Stimulated activated CD8-positive, alpha-beta memory T cell treated with anti-CD3 and anti-CD28 coated beads, Interleukin-7, amount 100 ng/mL, for 24 hours (primary cell): ENCODE data around the gene PRKAR2B.
A peak's percentile ranks its signal among the peaks of the same experiment; 100 is the strongest.

ENCODE experiments used
- DNase-seq: peaks from one replicate; pipeline ENCODE4 v3.0.0-alpha.2; 2020; ENCODE audit warnings: low read depth

PRKAR2B gene

GRCh38 chr7:107158028-107158427 lies 113.5 kb downstream of the PRKAR2B start:
- no peak for DNase-seq

GRCh38 chr7:107160389-107160788 lies 115.9 kb downstream of the PRKAR2B start:
- DNase-seq: no peak

GRCh38 chr7:107161415-107161814 lies 116.9 kb downstream of the PRKAR2B start:
- DNase-seq: no peak

GRCh38 chr7:107162475-107162874 lies 118.0 kb downstream of the PRKAR2B start:
- DNase-seq: no peak

GRCh38 chr7:107164092-107164491 lies 119.6 kb downstream of the PRKAR2B start:
- no peak for DNase-seq

- DNase-seq: no peak
These were observed 120.8 kb downstream of the PRKAR2B start for GRCh38 chr7:107165341-107165740.

- no peak for DNase-seq
These were observed 122.4 kb downstream of the PRKAR2B start for GRCh38 chr7:107166736-107167426.

GRCh38 chr7:107167483-107168232 lies 123.2 kb downstream of the PRKAR2B start:
- no peak for DNase-seq

- DNase-seq: peak; percentile 94
These were observed 124.0 kb downstream of the PRKAR2B start, which contains the start of gene HBP1 for GRCh38 chr7:107168233-107169119. Gene HBP1, plus strand, starts transcription at chr7:107169003. Its CDS starts 10,891 bp downstream, at chr7:107179894.

- peak; percentile 78 for DNase-seq
These were observed 124.9 kb downstream of the PRKAR2B start for GRCh38 chr7:107169120-107170050.

GRCh38 chr7:107170051-107170915 lies 125.8 kb downstream of the PRKAR2B start:
- DNase-seq: no peak

- DNase-seq: no peak
These were observed 127.0 kb downstream of the PRKAR2B start for GRCh38 chr7:107171496-107171895.

- DNase-seq: no peak
These were observed 127.9 kb downstream of the PRKAR2B start for GRCh38 chr7:107172276-107173032.

GRCh38 chr7:107173191-107173590 lies 128.7 kb downstream of the PRKAR2B start:
- no peak for DNase-seq

- DNase-seq: no peak
These were observed 129.3 kb downstream of the PRKAR2B start for GRCh38 chr7:107173691-107174406.

GRCh38 chr7:107179326-107180164 lies 135.0 kb downstream of the PRKAR2B start:
- no peak for DNase-seq

GRCh38 chr7:107180378-107180777 lies 135.9 kb downstream of the PRKAR2B start:
- DNase-seq: peak; percentile 35

GRCh38 chr7:107181172-107181571 lies 136.7 kb downstream of the PRKAR2B start:
- DNase-seq: no peak
